SKM-1 treated with dmso at 0.1 percent for 144 hours (cell line): ENCODE data around the gene KLHDC4.
A peak's percentile ranks its signal among the peaks of the same experiment; 100 is the strongest.
"Not testable (repeated sequence)": the region's sequence is repeated elsewhere in the genome, so short reads cannot be mapped to it uniquely, and the experiment has no call there.

Experiments
- DNase-seq: peaks from one replicate; lab custom pipeline; 2025; ENCODE audit not compliant: unreplicated experiment; lab: John Stamatoyannopoulos, UW

The KLHDC4 gene

DNA sequence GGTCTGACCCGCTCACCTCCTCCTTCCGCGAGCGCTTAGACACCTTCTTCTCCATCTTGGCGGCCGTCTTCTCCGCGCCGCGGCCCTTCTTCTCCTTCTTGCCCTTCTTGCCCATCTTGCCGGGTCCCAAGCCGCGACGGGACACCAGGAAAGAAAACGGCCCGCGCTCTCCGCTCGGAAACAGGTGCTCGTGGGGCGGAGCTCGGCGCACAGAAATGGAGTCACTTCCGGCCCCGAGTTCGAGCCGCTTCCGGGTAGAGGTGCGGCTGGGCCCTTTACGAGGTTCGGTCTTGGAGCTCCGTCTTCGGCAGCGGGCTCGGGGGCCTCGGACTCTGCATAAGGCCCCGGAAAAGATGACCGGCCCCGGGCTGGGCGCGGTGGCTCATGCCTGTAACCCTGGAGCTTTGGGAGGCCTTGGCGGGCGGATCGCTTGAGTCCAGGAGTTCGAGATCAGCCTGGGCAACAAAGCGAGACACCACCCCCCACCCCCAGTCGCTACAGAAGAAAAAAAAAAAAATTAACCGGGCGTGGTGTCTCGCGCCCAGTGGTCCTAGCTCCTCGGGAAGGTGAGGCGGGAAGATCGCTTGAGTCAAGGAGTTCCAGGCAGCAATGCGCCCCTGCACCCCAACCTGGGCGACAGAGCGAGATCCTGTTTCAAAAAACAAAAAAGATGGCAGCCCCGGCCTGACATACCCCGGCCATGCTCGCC is at the start of gene KLHDC4:
TSS of gene KLHDC4 (minus strand) at position 211 of the 709 bp plus-strand sequence. CDS start at position 115, 96 bp downstream.
- DNase-seq, result peak; percentile 82

DNA sequence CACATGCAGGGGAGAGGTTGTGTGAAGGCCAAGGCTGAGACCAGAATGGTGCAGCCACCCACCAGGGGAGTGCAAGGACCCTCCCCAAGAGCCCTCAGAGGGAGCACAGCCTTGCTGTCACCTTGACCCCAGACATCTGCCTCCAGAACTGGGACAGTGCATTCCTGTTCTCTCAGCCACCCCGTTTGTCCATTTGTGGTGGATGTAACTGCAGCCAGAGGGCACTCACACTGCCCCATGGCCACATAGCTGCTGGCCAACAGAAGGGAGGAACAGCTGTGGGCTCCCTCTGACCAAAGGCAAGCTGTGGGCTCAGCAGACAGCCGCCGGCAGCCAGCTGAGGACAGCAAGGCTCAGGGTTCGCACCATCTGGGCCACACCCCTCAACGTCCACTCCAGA is 49.8 kb upstream of the KLHDC4 start:
- DNase-seq, result no peak

DNA sequence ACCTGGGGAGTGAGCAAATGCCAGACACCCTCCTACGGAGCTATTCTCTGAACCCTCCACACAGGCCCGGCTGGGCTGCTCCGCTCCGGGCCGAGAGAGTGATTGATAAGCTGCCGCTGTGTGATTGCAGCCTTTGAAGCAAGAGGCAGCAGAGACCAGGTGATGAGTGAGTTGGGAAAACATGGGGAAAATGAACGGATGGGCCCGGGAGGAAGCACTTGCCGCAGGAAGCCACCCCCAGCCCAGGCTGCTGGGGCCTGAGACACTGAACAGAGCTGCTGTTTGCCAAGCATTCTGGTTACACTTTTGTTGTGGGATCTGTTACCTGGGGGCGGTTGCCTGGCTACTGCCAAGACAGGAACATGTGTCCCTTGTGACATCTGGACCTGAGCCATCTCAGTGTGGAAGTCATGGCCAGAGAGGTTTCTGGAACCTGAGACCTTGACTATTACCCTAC is 46.4 kb upstream of the KLHDC4 start:
- no peak for DNase-seq

DNA sequence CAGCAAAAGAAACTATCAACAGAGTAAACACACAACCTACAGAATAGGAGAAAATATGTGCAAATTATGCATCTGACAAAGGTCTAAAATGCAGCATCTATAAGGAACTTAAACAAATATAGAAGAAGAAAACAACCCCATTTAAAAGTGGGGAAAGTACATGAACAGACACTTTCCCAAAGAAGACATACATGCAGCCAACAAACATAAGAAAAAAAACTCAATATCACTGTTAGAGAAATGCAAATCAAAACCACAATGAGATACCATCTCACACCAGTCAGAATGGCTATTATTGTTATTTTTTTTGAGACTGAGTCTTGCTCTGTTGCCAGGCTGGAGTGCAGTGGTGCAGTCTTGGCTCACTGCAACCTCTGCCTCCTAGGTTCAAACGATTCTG is 45.7 kb upstream of the KLHDC4 start:
- not testable (repeated sequence) for DNase-seq

DNA sequence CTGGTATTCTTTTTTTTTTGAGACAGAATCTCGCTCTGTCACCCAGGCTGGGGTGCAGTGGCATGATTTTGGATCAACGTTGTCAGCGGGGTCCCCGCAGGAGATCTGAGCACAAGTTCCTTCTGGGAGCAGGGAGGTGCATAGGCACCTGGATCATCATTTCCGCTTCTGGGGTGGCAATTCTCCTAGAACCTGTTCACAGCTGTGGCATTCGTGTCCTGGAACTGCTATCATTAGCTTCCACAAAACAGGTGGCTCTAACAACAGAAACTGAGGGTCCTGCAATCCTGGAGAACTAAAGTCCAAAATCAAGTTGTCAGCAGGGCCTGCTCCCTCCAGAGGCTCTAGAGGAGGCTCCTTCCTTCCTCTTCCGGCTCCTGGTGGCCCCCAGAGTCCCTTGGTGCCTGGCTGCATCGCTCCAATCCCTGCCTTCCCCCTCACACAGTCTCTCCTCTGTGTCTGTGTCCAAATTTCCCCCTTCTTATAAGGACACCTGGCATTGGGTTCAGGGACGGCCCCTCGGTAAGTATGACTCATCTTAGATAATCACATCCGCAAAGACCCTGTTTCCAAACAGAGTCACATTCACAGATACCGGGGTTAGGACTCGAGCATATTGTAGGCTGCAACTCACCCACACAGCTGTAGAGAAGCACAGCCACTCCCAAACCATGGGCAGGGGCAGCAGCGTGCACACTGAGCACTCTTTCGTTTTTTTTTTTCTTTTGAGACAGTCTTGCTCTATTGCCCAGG is 43.5 kb upstream of the KLHDC4 start:
- DNase-seq, result no peak

DNA sequence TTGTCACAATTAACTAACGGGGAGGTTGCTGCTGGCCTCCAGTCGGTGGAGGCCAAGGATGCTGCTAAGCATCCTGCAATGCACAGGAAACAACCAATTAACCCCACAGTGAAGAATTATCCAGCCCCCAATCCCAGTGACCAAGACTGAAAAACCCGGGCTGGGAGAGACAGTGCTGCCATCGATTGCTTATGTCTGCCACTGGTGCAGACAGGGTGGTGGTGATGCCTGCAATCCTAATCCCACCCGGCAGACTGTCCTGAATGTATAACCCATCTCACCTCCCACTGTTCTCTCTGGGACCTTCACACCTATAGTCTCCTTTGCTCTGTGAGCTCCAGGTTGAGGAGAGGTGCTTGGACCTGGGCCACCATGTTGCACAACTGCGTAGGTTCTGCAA is 42.3 kb upstream of the KLHDC4 start:
- DNase-seq, result no peak

DNA sequence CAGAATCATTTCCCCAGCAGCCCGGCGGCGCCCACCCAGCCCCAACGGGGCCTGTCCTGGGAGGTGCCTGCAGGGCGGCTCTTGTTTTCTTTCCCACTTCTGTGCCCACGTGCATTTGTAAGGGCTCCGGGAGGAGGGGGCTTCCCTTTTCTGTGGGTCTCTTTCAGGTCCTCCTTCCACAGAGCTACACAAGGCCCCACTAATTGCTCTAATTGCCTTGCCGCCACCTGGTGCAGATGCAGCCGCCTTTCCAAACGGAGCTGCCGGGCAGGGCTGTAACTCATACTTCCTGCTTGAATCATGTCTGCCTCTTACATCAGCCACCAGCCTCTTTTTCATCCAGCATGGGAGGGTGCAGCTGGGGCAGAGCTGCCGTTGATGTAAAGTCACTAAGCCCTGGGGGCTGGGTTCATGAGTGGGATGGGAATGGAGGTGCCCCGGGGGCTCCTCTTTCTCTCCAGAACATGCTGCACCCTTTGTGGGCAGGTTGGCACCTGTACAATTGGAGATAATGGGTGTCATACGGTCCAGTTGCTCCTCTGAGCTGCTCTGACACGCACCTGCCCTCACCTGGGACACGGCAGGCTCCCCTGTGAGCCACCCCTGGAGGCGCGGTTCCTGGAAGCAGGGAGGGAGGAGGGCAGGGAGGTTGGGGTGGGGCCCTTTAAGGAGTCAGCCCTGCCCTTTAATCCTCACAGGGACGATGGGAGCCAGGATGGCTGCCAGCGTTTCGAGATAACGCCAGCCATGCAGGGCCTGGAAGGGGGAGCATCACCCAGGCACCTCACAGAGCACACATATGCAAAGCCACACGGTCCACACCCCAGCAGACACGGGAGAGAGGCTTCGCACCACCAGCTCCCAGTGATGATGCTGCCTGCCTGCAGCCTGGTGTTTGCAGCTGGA is 41.1 kb upstream of the KLHDC4 start:
- peak; percentile 77 for DNase-seq

DNA sequence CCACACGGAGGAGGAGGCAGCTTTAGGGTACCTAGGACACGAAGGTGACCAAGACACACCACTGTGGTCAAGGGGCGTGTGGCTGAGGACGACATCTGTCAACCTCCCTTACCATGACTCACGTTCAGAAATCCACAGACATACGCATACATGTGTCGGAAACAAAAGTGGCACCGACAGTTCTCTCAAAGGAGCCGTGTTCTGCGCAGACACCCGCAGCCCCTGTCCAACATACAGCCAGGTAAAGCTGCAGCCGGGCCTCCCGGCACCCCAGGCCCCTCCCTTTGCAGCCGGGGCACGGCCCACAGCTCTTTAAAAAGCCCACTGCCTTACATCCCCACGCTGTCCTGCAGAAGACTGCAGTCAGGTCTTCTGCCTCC is 40.5 kb upstream of the KLHDC4 start:
- DNase-seq, result no peak

DNA sequence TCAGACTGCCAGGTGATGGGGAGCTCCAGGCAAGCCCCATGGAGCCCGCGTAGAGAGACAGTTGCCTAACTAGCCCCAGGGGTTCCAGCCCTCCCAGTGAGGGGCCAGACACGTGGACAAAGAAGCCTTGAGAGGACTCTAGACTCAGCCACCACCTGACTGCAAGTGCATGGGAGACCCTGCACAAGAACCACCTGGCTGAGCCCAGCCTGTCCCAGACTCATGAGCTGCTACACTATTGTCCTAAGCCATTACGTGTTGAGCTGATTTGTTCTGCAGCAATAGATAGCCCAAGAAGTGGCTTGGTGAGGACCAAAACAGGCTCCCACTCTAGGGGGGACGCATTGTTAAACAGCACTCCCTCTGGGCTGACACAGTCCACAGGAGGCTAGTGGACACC is 37.6 kb upstream of the KLHDC4 start:
- no peak for DNase-seq

DNA sequence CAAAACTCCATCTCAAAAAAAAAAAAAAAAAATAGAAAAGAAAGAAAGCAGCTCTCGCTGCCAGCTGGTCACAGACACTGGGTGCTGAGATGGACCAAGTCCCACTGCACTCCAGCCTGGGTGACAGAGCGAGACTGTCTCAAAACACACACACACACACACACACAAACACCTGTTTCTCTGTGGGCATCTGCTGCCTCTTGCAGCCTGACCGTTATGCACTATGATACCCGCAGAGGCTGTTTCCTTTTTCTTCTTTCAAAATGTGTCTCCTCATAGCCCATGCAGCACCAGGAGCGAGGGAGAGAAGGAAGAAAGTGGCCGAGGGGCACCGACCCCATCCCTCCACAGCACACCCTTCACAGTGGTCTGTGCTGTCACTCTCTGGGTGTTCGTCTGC is 36.9 kb upstream of the KLHDC4 start:
- DNase-seq, result no peak

DNA sequence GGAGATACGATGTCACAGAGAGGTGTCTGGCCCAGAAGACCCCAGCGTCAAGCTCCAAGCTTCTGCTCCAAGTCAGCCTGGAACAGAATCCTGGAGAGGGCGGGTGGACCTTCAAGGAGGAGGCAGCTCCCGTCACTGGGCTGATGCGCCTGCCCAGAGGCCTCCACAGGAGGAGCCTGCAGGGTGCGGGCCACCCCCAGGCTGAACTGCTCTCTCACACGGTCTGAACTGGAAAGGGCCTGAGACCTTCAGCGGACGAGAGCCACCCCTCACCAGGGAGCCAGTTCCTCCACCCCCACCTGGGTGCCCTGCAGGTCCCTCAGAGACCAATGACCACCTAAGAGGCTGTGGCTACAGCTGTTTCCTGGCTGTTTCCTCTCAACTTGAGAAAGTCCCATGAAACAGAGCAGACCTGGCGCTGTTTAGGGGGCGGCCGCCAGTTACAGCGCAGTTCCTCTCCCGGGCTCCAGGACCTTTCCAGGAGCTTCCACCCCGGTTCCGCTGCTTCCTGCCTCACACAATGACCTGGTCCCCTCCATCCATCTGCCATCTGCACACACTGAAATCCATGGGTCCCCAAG is 36.0 kb upstream of the KLHDC4 start:
- DNase-seq, result no peak

DNA sequence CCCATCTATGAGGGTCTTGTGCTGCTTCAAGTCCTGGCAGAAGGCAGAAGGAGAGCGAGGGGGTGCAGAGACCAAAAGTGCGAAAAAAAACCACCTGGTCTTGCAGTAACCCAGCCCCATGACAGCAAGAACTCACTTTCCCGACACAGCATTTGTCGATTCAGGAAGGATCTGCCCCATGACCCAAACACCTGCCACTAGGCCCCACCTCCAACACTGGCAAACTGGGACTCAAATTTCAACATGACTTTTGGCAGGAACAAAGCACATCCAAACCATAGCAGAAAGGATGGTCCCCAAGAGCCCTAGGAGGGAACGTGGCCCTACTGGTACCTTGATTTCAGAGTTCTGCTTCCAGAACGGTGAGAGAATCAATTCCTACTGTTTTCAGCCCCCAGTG is 34.7 kb upstream of the KLHDC4 start:
- no peak for DNase-seq

DNA sequence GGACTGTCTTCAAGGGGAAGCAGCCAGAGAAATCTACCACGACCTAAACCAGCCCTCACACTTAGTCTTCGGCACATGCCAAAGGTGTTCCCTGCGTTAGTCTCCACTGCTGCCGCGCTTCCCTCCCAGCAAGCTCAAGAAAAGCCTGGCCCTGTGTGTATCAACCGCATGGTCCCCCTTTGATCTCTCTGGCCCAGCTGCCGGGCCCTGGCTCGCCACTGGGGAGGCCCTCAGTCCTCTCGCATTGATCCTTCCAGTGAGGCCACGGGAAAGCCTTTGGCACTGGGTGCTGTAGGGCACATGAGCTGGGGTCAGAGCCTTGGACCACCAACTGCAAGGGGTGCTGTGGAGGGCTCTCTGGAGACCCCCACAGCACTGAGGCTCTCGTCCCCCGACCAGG is 29.6 kb upstream of the KLHDC4 start:
- no peak for DNase-seq

DNA sequence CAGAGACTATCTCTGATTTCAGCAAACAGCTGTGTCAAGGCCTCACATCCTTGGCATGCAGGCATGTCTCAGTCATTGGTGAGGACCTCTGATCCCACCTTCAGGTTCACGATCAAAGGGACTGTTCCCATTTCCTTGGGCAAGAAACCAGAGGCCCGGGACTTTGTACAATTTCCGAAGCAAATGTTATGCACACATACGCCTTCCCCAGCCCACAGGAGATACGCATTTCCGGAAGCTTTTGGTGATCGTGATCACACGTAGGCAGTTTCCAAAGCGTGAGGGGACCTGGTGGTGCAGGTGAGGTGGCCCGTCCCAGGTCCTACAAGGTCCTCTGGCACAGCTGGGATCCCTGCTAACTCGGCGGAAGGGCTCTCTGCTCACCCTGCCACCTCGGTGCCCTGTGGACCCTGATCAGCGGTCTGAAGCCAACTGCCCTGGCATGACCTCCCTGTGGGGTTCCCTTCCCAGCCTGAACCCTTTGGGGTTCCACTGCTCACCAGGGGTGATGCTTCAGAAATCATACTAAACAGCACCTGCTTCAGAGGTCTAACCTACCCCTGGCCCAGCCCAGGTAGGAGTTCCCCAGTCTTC is 28.8 kb upstream of the KLHDC4 start:
- no peak for DNase-seq

DNA sequence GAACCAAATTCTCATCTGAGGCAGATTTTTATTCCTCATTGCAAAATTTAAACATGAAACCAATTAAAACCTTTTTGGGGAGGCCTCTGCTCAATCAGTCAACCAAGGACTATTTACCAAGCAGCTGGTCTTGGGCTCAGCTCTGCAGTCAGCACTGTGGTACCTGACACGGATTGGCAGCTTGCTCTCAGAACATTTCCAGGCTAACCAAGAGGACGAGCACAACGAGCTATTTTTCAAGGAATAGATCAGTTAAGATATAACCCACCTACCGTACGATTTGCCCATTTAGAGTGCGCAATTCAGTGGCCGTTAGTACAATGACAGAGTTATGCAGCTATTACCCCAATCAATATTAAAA is 26.4 kb upstream of the KLHDC4 start:
- no peak for DNase-seq

DNA sequence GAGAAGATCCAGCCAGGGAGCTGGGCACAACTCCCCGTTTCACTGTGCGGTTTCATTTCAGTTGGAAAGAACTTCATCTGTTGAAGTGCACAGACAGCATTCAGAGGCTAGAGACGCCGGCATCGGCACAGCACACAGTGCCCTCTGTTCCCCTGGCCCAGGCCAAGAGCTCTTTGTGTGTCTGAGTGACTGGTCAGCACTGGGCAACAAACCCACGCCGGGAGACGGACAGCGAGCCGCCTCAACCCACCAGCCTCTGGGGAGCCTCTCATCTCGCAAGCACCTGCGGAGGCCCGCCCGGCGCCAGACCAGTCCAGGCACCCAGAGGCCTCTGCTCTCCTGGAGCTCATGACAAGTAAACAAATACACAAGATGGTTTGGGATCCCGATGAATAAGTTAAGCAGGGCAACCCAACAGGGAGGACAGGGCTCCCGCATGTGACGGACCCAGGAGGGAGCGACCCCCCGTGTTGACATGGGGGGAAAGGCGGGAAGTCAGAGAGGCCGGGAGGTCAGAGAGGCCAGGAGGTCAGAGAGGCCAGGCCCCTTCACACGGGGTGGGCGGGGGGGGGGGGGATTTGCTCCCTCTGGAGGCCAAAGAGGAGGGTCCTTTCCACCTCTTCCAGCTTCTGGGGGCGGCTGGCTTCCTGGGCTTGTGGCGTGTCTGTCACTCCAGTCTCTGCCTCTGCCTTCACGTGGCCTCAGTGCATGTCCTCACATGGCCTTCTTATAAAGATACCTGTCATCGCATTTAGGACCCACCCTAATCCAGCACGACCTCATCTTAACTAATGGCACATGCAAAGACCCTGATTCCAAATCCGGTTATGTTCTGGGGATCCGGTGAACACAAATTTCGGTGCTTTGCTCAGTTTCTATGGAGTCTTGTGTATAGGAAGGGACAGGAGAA is 25.8 kb upstream of the KLHDC4 start:
- DNase-seq, result no peak

DNA sequence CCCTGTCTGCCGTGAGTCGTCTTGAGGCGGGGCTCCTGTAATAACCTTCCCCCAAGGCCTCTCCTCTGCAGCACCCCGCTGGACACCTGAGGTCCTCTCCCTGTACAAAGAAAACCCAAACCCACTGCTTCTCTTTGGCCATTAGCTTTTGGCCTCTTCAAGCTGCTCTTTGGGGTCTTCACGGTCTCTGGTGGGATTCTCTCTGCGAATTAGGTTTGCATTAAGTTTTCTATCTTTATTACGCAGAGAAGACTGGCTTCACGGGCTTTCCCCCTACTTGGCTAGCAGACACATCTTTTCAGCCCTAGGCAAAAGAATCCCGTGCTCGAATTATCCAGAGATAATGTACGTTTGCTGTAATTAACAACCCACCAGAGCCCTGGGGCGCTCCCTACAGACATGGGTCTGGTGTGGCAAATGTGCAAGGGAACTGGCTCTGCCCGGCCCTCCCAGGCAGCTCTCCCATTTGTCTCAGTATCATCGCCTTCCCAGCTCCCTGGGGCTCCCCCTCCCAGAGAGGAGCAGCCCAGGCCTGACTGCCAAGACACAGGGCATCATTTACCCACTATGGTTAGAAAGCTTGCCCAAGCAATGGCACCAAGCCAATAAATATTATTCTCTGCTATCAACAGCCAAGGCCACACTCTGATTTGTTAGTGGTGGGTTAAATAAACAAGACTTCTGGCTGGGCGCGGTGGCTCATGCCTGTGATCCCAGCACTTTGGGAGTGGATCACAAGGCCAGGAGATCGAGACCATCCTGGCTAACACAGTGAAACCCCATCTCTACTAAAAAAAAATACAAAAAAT is 24.7 kb upstream of the KLHDC4 start:
- DNase-seq, result no peak

DNA sequence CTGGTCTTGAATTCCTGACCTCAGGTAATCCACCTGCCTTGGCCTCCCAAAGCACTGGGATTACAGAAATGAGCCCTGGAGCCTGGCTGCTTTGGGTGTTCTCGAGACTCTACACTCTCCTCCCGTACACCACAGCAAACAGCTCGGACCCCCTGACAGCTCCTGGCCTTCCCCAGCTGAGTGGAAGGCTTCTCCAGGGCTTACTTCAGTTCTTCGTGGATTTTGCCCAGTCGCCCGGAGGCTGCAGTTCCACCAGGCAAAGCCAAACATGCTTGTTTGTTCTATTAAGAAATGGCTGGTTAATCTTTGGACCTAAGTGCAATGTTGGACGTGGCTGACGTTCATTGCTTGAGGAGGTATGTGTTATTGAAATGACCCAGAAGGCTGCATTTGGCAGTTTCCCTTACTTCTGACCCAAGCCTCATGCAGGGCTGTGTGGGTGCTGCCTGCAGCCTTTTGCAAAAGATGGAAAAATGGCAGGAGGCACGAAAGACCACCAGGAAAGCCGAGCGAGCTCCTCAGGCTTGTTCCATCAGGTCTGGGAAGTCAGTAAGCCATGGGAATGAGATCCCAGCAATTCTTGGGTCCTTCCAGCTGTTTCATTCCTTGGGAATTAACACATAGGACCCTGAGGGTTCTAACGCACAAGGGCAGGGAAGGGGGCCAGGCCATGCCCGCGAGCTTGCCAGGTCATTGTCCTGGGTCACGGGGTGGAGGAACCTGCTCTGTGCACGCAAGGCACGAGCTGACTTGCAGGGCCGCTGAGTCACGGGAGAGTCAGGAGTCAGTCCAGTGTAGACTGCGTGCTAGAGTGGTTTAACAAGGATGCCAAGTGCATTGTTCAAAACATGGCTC is 23.9 kb upstream of the KLHDC4 start:
- no peak for DNase-seq
